Measurements from ENCODE around the gene MEST. TPM values are rescaled to one million over a fixed set of nuclear protein-coding genes. Genes with fewer than 3 reads are reported as not detected.

MEST gene
- total RNA-seq, 1 donor from 2014 or later, result 72.2 TPM

DNA sequence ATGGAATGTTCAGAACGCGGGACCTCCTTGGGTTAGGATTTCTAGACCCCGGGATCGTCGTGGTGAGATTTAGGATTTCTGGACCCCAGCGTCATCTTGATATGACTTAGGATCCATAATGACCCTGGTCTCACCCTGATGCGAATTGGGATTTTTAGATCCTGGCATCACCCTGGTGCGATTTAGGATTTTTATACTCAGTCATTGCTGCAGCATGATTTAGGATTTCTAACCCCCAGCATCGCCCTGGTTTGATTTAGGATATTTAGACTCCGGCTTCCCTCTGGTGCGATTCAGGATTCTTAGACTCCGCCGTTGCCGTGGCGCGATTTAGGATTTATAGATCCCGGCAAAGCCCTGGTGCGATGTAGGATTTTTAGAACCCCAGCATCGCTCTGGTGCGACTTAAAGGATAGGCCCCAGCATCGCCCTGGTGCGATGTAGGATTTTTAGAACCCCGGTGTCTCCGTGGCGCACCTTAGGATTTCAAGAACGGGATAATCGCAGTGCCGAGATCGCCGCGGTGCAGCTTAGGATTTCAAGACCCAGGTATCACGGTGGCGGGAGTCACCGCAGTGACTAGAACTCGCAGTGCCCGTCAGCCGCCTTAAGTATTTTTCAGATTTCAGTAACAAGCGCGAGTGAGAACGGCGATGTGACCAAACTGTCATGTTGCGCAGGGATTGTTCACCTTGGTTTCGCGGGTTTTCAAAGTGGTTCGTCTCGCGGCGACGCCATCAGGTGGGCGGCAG, 814 bp downstream of the MEST start:
- Mint-ChIP-seq H3K9me3 (ENCODE audit: unreplicated experiment) (no peaks in the 10 kb centered on the region), H3K4me3 (ENCODE audit: unreplicated experiment) (peak overlapping the region; percentile 84), H3K27ac (ENCODE audit: unreplicated experiment) (no peak overlapping the region), H3K36me3 (ENCODE audit: low read depth, unreplicated experiment) (peaks cover 16% of the 10 kb centered on the region), H3K4me1 (ENCODE audit: unreplicated experiment) (peaks cover 33% of the 10 kb centered on the region), H3K27me3 (ENCODE audit: unreplicated experiment) (peaks cover 3% of the 10 kb centered on the region)
- no peak for DNase-seq (ENCODE audit: low spot score)
- TF ChIP-seq, protein P1, sequence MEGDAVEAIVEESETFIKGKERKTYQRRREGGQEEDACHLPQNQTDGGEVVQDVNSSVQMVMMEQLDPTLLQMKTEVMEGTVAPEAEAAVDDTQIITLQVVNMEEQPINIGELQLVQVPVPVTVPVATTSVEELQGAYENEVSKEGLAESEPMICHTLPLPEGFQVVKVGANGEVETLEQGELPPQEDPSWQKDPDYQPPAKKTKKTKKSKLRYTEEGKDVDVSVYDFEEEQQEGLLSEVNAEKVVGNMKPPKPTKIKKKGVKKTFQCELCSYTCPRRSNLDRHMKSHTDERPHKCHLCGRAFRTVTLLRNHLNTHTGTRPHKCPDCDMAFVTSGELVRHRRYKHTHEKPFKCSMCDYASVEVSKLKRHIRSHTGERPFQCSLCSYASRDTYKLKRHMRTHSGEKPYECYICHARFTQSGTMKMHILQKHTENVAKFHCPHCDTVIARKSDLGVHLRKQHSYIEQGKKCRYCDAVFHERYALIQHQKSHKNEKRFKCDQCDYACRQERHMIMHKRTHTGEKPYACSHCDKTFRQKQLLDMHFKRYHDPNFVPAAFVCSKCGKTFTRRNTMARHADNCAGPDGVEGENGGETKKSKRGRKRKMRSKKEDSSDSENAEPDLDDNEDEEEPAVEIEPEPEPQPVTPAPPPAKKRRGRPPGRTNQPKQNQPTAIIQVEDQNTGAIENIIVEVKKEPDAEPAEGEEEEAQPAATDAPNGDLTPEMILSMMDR (IDR thresholded peaks at IDR 0.05; ENCODE audit: unreplicated experiment), result no peak

DNA sequence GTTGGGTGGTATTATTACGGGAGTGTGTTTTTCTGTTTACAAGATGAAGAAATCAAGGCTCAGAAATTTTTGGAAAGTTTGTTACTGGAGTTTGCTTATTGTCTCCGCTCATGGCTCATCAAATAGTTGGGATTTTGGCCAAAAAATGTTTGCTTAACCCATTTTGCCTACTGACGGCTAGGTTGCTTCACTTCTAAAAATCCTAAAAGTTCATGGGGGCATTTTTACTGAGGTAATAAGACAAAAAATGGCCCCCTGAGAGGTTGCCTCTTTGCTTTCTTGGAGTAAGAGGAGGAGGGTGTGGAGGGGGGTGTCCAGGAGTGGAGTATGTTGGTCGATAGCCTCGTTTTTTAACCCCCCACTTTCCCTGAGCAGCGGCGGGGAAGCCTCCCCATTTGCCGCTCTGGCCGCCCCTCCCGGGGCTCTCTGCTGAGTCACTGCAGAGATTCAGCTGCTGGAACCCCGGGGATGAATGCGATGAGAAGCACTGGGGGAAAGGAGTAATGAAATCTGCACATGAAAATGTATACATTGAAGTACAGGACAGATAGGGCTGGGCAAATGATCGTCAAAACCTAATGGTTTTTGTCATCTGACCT, 1.5 kb downstream of the MEST start:
- H3K27ac Mint-ChIP-seq (ENCODE audit: unreplicated experiment), result no peak overlapping the region
- H3K9me3 Mint-ChIP-seq (ENCODE audit: unreplicated experiment), result no peaks in the 10 kb centered on the region
- no peak for DNase-seq (ENCODE audit: low spot score)

DNA sequence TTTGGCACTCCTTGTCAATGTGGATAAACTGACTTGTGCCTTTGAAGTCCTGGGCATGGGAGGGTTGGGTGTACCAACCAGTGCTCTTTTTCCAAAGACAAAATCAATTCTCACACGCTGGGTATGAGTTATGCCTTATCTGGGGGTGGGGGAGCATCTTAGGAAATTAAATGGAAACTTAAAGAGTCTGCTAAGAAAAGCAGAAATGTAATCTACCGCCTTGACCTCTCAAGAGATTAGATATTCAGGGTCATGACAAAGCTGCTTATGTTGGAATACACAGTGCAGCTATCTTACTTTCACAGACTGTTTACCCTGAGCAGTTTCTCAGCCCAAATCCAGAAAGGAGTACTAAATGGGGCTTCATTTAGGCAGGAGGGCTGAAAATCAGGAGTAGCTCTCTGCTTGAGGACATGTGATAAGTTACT, 2.6 kb downstream of the MEST start:
- no peak for DNase-seq (ENCODE audit: low spot score)
- H3K27ac Mint-ChIP-seq (ENCODE audit: unreplicated experiment), result no peak overlapping the region

More for the DNA sequence above, 1.5 kb downstream of the MEST start:
- TF ChIP-seq, protein P1 (IDR thresholded peaks at IDR 0.05; ENCODE audit: unreplicated experiment), result no peak
- H3K4me1 Mint-ChIP-seq (ENCODE audit: unreplicated experiment), result peaks cover 31% of the 10 kb centered on the region
- H3K4me3 Mint-ChIP-seq (ENCODE audit: unreplicated experiment), result peak overlapping the region; percentile 84
- peaks cover 3% of the 10 kb centered on the region for H3K27me3 Mint-ChIP-seq (ENCODE audit: unreplicated experiment)
- H3K36me3 Mint-ChIP-seq (ENCODE audit: low read depth, unreplicated experiment), result peaks cover 18% of the 10 kb centered on the region

DNA sequence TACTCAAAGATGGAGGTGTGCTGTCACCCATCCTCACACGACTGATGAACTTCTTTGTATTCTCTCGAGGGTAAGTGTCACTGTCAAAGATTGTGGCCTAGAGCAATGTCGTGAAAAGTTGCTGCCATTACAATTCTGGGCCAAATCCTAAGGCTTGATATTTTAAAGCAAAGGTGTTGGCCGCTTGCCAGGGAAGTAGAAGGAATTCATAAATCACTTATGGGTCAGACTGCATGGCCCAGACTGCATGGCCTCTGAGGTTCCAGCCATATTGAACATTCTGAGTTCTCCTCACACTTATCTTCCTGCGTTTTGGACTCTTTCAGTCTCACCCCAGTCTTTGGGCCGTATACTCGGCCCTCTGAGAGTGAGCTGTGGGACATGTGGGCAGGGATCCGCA, 8.6 kb downstream of the MEST start:
- Mint-ChIP-seq H3K4me3 (ENCODE audit: unreplicated experiment) (no peak overlapping the region), H3K27ac (ENCODE audit: unreplicated experiment) (no peak overlapping the region), H3K4me1 (ENCODE audit: unreplicated experiment) (no peaks in the 10 kb centered on the region), H3K27me3 (ENCODE audit: unreplicated experiment) (peaks cover 1% of the 10 kb centered on the region), H3K36me3 (ENCODE audit: low read depth, unreplicated experiment) (peaks cover 16% of the 10 kb centered on the region), H3K9me3 (ENCODE audit: unreplicated experiment) (no peaks in the 10 kb centered on the region)
- TF ChIP-seq, protein P1 (IDR thresholded peaks at IDR 0.05; ENCODE audit: unreplicated experiment), result no peak
- DNase-seq (ENCODE audit: low spot score), result no peak

More for the DNA sequence above, 2.6 kb downstream of the MEST start:
- H3K36me3 Mint-ChIP-seq (ENCODE audit: low read depth, unreplicated experiment), result peaks cover 18% of the 10 kb centered on the region
- TF ChIP-seq, protein P1 (IDR thresholded peaks at IDR 0.05; ENCODE audit: unreplicated experiment), result no peak
- peaks cover 3% of the 10 kb centered on the region for H3K27me3 Mint-ChIP-seq (ENCODE audit: unreplicated experiment)
- H3K4me1 Mint-ChIP-seq (ENCODE audit: unreplicated experiment), result peaks cover 21% of the 10 kb centered on the region
- H3K4me3 Mint-ChIP-seq (ENCODE audit: unreplicated experiment), result no peak overlapping the region
- H3K9me3 Mint-ChIP-seq (ENCODE audit: unreplicated experiment), result no peaks in the 10 kb centered on the region

DNA sequence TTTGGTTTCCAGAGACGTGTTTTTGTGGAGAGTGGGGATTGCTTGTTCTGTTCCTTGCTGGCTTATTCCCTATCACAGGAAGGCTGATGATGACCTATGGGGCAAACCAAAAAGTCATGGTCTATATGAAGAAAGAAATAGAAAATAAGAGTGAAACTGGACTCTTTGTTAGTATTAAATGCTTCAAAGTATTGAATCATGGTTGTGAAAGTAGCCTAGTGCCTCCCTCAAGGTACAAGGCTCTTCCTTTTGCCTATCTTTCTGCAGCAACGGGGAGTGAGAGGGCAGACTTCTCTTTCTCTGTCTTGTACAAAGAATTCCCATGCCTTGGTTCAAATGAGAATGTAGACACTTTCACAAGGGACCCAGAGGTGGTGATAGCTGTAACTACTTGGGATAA, 9.0 kb downstream of the MEST start:
- Mint-ChIP-seq H3K4me1 (ENCODE audit: unreplicated experiment) (no peaks in the 10 kb centered on the region), H3K27ac (ENCODE audit: unreplicated experiment) (no peak overlapping the region), H3K27me3 (ENCODE audit: unreplicated experiment) (peaks cover 1% of the 10 kb centered on the region), H3K36me3 (ENCODE audit: low read depth, unreplicated experiment) (peaks cover 16% of the 10 kb centered on the region), H3K9me3 (ENCODE audit: unreplicated experiment) (no peaks in the 10 kb centered on the region), H3K4me3 (ENCODE audit: unreplicated experiment) (no peak overlapping the region)
- TF ChIP-seq, protein P1 (IDR thresholded peaks at IDR 0.05; ENCODE audit: unreplicated experiment), result no peak
- DNase-seq (ENCODE audit: low spot score), result no peak

Measured in endothelial cell (in vitro differentiated cells).